Head of caudate nucleus (tissue), 42 donors: ENCODE results near the gene BTBD7.
A peak's percentile ranks its signal among the peaks of the same experiment; 100 is the strongest.
"Not testable (repeated sequence)": the region's sequence is repeated elsewhere in the genome, so short reads cannot be mapped to it uniquely, and the experiment has no call there.

Experiments
- DNase-seq, 42 donors: peaks; one replicate each; pipeline versions ENCODE4 v3.0.0 to v3.0.0-alpha.2; 2020 to 2021; ENCODE audit warnings: mixed read lengths in 7 of 42
- intact Hi-C: fragments of 100-400 bp; cut with DNase I; formaldehyde crosslinking; loops from one replicate; pipeline ENCODE4 v1.15.0; 2022

Gene BTBD7

GRCh38 chr14:93274055-93274806 is 58.6 kb downstream of the BTBD7 start:
- no peak for DNase-seq
- intact Hi-C loops = no loop called here

- DNase-seq = no peak
- intact Hi-C loops = no loop called here
Measured at GRCh38 chr14:93271111-93271510, 61.7 kb downstream of the BTBD7 start.

GRCh38 chr14:93269341-93270068 is 63.3 kb downstream of the BTBD7 start:
- DNase-seq = peak; percentile 33 to 87 (median 66)
- intact Hi-C loops = no loop called here

- intact Hi-C loops = no loop called here
Measured at GRCh38 chr14:93268406-93268805, 64.4 kb downstream of the BTBD7 start.

GRCh38 chr14:93267149-93267711 is 65.6 kb downstream of the BTBD7 start:
- no peak for DNase-seq
- intact Hi-C loops = no loop called here

More at GRCh38 chr14:93268406-93268805, 64.4 kb downstream of the BTBD7 start:
- no peak for DNase-seq

- intact Hi-C loops = no loop called here
- DNase-seq = no peak
Measured at GRCh38 chr14:93266127-93266526, 66.7 kb downstream of the BTBD7 start.

GRCh38 chr14:93263416-93263815 is 69.4 kb downstream of the BTBD7 start:
- intact Hi-C loops = no loop called here

GRCh38 chr14:93262446-93262845 is 70.4 kb downstream of the BTBD7 start:
- intact Hi-C loops = no loop called here
- DNase-seq = no peak

More at GRCh38 chr14:93263416-93263815, 69.4 kb downstream of the BTBD7 start:
- no peak for DNase-seq

GRCh38 chr14:93249128-93249831 is 83.6 kb downstream of the BTBD7 start:
- intact Hi-C loops = no loop called here
- peak in 1 of 42 donors; percentile 37 for DNase-seq

GRCh38 chr14:93246534-93246933 is 86.3 kb downstream of the BTBD7 start:
- intact Hi-C loops = no loop called here
- no peak for DNase-seq

- DNase-seq = no peak
Measured at GRCh38 chr14:93245764-93246420, 86.9 kb downstream of the BTBD7 start.

GRCh38 chr14:93240678-93241000 is 92.2 kb downstream of the BTBD7 start:
- intact Hi-C loops = no loop called here
- no peak for DNase-seq

More at GRCh38 chr14:93245764-93246420, 86.9 kb downstream of the BTBD7 start:
- intact Hi-C loops = no loop called here

- peak in 1 of 42 donors; percentile 34 for DNase-seq
- intact Hi-C loops = loop anchor here (10.0 kb wide), 1 partner anchor 385 kb away; no protein-coding TSS in a partner anchor
Measured at GRCh38 chr14:93239869-93240677, 92.8 kb downstream of the BTBD7 start.

- DNase-seq = no peak
- intact Hi-C loops = loop anchor here (10.0 kb wide), 1 partner anchor 390 kb away; no protein-coding TSS in a partner anchor
Measured at GRCh38 chr14:93234798-93235197, 98.0 kb downstream of the BTBD7 start.

- intact Hi-C loops = loop anchor here (10.0 kb wide), 1 partner anchor 392 kb away; no protein-coding TSS in a partner anchor
- DNase-seq = not testable (repeated sequence)
Measured at GRCh38 chr14:93233078-93233477, 99.8 kb downstream of the BTBD7 start.

- peak in 1 of 42 donors; percentile 36 for DNase-seq
- intact Hi-C loops = loop anchor here (10.0 kb wide), 1 partner anchor 393 kb away; no protein-coding TSS in a partner anchor
Measured at GRCh38 chr14:93232159-93232558, 100.7 kb downstream of the BTBD7 start.

GRCh38 chr14:93231129-93231979 is 101.5 kb downstream of the BTBD7 start:
- intact Hi-C loops = loop anchor here (10.0 kb wide), 1 partner anchor 393 kb away; no protein-coding TSS in a partner anchor

More at GRCh38 chr14:93231129-93231979, 101.5 kb downstream of the BTBD7 start:
- DNase-seq = peak; percentile 43 to 93 (median 76)
